ENCODE data around the gene MACROD2.

The MACROD2 gene

DNA sequence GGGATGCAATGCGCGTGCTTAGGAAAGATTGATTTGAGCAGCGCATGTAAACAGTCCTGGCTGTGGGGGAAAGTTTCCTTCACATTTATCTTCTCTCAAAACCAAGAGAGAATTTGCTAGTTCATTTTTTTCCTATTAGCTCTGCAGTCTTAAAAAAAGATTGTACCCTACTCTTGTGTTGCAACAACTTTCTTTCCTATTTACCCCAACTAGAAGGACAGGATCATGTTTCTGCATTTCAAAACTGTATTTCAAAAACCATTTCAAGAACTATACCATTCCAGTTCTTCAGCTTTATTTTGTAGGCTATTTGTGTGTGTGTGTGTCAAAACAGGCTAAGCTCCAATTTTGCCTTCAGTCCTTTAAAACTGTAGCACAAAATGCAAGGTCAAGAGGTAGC, 2104.8 kb downstream of the MACROD2 start:
- no peak for DNase-seq (ENCODE audit: low spot score)

GRCh38 chr20:16100767-16101166, 2105.5 kb downstream of the MACROD2 start:
- TF ChIP-seq, protein P1, sequence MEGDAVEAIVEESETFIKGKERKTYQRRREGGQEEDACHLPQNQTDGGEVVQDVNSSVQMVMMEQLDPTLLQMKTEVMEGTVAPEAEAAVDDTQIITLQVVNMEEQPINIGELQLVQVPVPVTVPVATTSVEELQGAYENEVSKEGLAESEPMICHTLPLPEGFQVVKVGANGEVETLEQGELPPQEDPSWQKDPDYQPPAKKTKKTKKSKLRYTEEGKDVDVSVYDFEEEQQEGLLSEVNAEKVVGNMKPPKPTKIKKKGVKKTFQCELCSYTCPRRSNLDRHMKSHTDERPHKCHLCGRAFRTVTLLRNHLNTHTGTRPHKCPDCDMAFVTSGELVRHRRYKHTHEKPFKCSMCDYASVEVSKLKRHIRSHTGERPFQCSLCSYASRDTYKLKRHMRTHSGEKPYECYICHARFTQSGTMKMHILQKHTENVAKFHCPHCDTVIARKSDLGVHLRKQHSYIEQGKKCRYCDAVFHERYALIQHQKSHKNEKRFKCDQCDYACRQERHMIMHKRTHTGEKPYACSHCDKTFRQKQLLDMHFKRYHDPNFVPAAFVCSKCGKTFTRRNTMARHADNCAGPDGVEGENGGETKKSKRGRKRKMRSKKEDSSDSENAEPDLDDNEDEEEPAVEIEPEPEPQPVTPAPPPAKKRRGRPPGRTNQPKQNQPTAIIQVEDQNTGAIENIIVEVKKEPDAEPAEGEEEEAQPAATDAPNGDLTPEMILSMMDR (IDR thresholded peaks at IDR 0.05; ENCODE audit: extremely low read depth, missing control alignments), result no peak
- no peak for DNase-seq (ENCODE audit: low spot score)

More for the DNA sequence above, 2104.8 kb downstream of the MACROD2 start:
- TF ChIP-seq, protein P1 (IDR thresholded peaks at IDR 0.05; ENCODE audit: extremely low read depth, missing control alignments), result no peak
